ENCODE results near the gene ARHGEF28.

The ARHGEF28 gene

DNA sequence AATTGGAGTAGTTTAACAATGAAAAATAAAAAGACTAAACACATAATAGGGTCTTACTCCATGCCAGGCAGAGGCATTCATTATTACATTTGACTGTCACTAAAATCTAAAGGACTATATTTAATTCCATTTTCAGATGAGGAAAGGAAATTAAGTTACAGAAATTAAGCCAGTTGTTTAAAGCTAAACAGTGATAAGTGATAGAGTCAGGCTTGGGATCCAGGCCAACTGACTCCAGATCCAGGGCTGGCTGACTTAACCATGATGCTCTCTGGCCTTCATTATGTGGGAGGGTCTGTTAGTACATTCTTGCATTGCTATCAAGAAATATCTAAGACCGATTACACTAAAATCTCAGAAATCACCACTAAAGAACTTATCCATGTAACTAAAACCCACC is 107.2 kb downstream of the ARHGEF28 start:
- no peaks in the 10 kb centered on the region for H3K27me3 ChIP-seq (ENCODE audit: insufficient read depth, low read length)
- H3K4me1 ChIP-seq (ENCODE audit: control insufficient read depth, insufficient read depth, low read length, unreplicated experiment): peaks cover 4% of the 10 kb centered on the region
- no peak overlapping the region for H3K27ac ChIP-seq (ENCODE audit: low read depth, low read length)
- H2AFZ ChIP-seq (ENCODE audit: low read length, unreplicated experiment): no peak overlapping the region
- no peak overlapping the region for H3K4me3 ChIP-seq (ENCODE audit: low read depth, low read length)
- H3K79me2 ChIP-seq (ENCODE audit: control insufficient read depth, insufficient read depth, low read length, unreplicated experiment): peaks cover 30% of the 10 kb centered on the region
- 0 out of 2 replicates have a peak, but pooled peaks cover 4% of the 10 kb centered on the region for H3K36me3 ChIP-seq (ENCODE audit: insufficient read depth, low read length)

DNA sequence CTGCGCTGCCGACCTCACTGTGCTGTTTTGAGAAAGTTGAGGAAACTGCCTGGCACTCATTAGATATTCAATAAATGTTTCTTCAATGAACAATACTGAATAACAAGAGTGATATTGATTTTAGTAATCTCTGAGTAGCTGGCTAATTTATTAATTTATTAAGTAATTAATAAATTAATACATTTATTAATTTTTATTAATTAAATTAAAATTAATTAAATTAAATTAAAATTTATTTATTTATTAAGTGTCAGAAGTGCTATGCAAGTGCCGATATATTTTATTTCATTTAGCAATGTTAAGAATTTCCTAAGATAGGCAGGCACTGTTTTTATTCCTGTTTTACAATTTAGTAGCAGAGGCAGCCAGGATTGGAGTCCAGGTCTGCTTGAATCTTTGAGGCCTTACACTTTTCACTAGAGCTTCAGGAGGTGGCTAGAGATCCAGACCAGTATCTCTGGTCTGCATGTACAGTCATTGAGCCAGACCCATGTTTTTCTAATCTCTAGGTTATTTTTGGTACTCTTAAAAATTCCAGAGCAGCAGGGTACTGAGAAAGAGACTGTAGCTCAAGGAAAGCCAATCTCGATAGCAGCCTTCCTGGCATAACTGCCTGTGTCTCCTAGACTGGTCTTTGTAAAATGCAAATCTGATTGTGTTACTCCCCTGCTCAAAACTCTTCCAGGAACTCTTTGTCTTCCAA is 109.2 kb downstream of the ARHGEF28 start:
- H3K27ac ChIP-seq (ENCODE audit: low read depth, low read length): no peak overlapping the region
- H3K36me3 ChIP-seq (ENCODE audit: insufficient read depth, low read length): 0 out of 2 replicates have a peak, but pooled peaks cover 4% of the 10 kb centered on the region
- no peak overlapping the region for H2AFZ ChIP-seq (ENCODE audit: low read length, unreplicated experiment)
- H3K4me3 ChIP-seq (ENCODE audit: low read depth, low read length): no peak overlapping the region
- no peaks in the 10 kb centered on the region for H3K27me3 ChIP-seq (ENCODE audit: insufficient read depth, low read length)
- H3K4me1 ChIP-seq (ENCODE audit: control insufficient read depth, insufficient read depth, low read length, unreplicated experiment): peaks cover 7% of the 10 kb centered on the region
- peaks cover 22% of the 10 kb centered on the region for H3K79me2 ChIP-seq (ENCODE audit: control insufficient read depth, insufficient read depth, low read length, unreplicated experiment)

DNA sequence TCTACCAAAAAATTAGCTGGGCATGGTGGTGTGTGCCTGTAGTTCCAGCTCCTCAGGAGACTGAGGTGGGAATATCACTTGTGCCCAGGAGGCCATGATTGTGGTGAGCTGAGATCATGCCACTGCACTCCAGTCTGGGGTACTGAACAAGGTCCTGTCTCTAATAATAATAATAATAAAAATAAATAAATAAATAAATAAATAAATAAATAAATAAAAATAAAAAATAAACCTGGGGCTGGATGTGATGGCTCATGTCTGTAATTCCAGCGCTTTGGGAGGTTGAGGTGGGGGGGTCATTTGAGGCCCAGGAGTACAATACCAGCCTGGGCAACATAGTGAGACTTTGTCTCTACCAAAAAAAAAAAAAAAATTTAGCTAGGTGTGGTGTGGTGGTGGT is 113.7 kb downstream of the ARHGEF28 start:
- H3K4me1 ChIP-seq (ENCODE audit: control insufficient read depth, insufficient read depth, low read length, unreplicated experiment): peaks cover 29% of the 10 kb centered on the region
- no peak overlapping the region for H3K4me3 ChIP-seq (ENCODE audit: low read depth, low read length)
- H3K27me3 ChIP-seq (ENCODE audit: insufficient read depth, low read length): no peaks in the 10 kb centered on the region
- H2AFZ ChIP-seq (ENCODE audit: low read length, unreplicated experiment): no peak overlapping the region
- peaks cover 38% of the 10 kb centered on the region for H3K79me2 ChIP-seq (ENCODE audit: control insufficient read depth, insufficient read depth, low read length, unreplicated experiment)
- no peak overlapping the region for H3K27ac ChIP-seq (ENCODE audit: low read depth, low read length)
- 0 out of 2 replicates have a peak, but pooled peaks cover 4% of the 10 kb centered on the region for H3K36me3 ChIP-seq (ENCODE audit: insufficient read depth, low read length)

DNA sequence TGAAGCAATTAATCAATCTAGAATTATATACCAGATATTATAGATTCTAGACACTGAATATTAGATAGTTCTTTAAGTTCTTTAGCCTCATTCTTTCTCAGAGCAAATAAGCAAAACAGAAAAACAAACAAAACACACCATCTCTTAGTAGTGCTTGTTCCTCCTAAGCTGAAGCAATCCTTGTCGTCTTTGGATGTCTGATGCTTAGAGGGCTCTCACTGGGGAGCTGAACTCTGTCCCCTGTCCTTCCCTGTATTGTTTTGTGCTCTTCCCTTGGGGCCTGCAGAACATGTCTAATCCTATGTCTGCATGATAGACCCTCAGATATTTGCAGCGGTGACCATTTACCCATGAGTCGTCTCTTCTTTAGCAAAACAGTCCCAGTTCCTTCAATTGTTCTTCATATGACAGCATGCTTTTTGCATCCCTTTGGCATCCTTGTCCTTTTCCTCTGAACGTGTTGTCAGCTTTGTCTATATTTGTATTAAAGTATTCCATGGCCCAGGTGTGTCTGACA is 114.3 kb downstream of the ARHGEF28 start:
- Histone ChIP-seq H3K4me3 (ENCODE audit: low read depth, low read length) (0 out of 2 replicates have a peak overlapping the region, but pooled peaks have one; percentile 16), H3K79me2 (ENCODE audit: control insufficient read depth, insufficient read depth, low read length, unreplicated experiment) (peaks cover 44% of the 10 kb centered on the region), H2AFZ (ENCODE audit: low read length, unreplicated experiment) (peak overlapping the region; percentile 48), H3K27me3 (ENCODE audit: insufficient read depth, low read length) (no peaks in the 10 kb centered on the region), H3K27ac (ENCODE audit: low read depth, low read length) (no peak overlapping the region), H3K4me1 (ENCODE audit: control insufficient read depth, insufficient read depth, low read length, unreplicated experiment) (peaks cover 34% of the 10 kb centered on the region), H3K36me3 (ENCODE audit: insufficient read depth, low read length) (0 out of 2 replicates have a peak, but pooled peaks cover 4% of the 10 kb centered on the region)

DNA sequence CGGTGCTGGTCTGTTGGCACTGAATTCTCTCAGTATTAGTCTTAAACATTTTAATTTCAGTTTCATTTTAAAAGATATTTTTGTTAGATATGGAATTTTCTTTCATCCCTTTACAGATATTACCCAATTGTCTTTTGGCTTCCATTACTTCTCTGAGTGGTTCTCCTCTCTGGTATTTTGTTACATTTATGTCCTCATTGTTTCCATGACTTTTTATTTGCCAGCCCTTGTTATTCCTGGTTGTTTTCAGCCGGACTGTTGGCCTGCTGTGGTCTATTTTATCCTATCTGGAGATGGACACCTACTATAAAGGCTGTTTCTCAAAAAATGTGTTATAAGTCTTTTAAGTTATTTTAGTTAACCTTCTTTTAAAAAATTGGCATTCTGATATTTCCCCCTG is 117.2 kb downstream of the ARHGEF28 start:
- peak overlapping the region; percentile 61 for H3K4me3 ChIP-seq (ENCODE audit: low read depth, low read length)
- H3K79me2 ChIP-seq (ENCODE audit: control insufficient read depth, insufficient read depth, low read length, unreplicated experiment): peaks cover 57% of the 10 kb centered on the region
- H3K27me3 ChIP-seq (ENCODE audit: insufficient read depth, low read length): no peaks in the 10 kb centered on the region
- H3K4me1 ChIP-seq (ENCODE audit: control insufficient read depth, insufficient read depth, low read length, unreplicated experiment): peaks cover 59% of the 10 kb centered on the region
- H3K36me3 ChIP-seq (ENCODE audit: insufficient read depth, low read length): peaks cover 3% of the 10 kb centered on the region; the same call in 1 of the 2 replicates
- peak overlapping the region; percentile 16 for H2AFZ ChIP-seq (ENCODE audit: low read length, unreplicated experiment)
- peak overlapping the region; percentile 15; the same call in 1 of the 2 replicates for H3K27ac ChIP-seq (ENCODE audit: low read depth, low read length)

DNA sequence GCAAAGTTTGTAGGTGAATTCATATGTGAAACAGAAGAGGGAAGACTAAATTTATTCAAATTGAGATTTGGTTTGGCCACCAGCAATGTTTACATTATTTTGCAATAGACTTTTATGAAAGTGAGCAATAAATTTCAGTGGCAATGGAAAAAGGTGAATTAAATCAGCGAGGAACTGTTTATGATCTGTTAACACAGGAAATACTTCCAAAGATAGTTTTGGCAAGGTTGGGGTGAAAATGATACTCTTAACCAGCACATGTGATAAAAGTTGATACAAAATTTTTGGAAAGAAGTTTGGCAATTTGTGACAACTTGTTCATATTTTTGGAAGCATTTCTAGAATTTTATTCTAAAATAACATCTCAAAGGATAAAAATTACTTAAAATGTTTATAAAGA is 119.8 kb downstream of the ARHGEF28 start:
- Histone ChIP-seq H2AFZ (ENCODE audit: low read length, unreplicated experiment) (no peak overlapping the region), H3K27me3 (ENCODE audit: insufficient read depth, low read length) (no peaks in the 10 kb centered on the region), H3K4me1 (ENCODE audit: control insufficient read depth, insufficient read depth, low read length, unreplicated experiment) (peaks cover 68% of the 10 kb centered on the region), H3K36me3 (ENCODE audit: insufficient read depth, low read length) (peaks cover 3% of the 10 kb centered on the region; the same call in 1 of the 2 replicates), H3K79me2 (ENCODE audit: control insufficient read depth, insufficient read depth, low read length, unreplicated experiment) (peaks cover 61% of the 10 kb centered on the region), H3K27ac (ENCODE audit: low read depth, low read length) (no peak overlapping the region), H3K4me3 (ENCODE audit: low read depth, low read length) (no peak overlapping the region)

DNA sequence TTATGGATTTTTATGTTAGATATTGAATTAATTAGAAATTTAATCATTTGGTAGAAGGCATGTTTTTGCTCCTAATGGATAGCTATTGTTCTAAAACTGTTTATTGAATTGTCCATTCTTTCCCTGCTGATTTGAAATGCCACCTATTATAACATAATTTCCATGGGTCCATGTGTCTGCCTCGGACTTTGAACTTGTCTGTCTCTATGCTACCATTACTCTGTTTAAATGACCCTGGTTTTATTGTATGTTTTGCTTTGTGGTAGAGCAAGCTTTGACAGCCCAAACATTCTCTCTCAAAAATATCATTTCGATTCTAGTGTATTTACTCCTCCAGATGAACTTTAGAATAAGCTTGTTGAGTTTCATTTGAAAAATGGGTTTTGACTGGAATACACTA is 120.6 kb downstream of the ARHGEF28 start:
- H3K79me2 ChIP-seq (ENCODE audit: control insufficient read depth, insufficient read depth, low read length, unreplicated experiment): peaks cover 56% of the 10 kb centered on the region
- H3K36me3 ChIP-seq (ENCODE audit: insufficient read depth, low read length): peaks cover 3% of the 10 kb centered on the region; the same call in 1 of the 2 replicates
- no peak overlapping the region for H3K4me3 ChIP-seq (ENCODE audit: low read depth, low read length)

DNA sequence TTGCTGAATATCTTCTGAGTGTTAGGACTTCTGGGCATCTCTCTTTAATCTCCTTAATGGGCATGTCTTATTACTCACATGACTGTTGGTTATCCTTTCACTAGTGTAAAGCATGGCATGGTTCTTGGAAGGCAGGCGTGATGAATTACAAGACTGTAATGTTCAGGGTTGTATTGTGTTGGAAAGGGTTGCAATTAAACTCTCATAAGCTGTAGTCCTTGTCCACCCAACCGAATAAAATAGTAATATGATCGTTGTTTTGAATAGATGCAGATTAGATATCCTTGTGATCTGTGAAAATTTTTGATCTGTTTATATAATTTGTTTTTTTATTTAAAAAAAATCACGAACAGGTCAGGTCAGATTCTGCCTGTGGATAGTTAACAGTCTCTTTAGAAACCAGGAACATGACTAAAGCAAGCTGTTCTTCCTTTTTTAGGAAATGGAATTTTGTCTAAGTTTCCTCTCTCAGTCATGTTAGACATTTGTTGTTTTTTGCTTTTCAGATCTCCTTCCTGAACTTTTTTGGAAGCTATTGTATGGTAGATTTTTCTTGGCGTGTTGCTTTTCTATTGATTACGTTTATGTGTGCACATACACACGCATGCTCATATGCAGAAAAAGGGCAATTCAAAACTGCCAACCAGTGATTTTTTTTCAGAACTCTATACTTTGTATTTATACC is 121.8 kb downstream of the ARHGEF28 start:
- Histone ChIP-seq H3K27me3 (ENCODE audit: insufficient read depth, low read length) (no peaks in the 10 kb centered on the region), H3K79me2 (ENCODE audit: control insufficient read depth, insufficient read depth, low read length, unreplicated experiment) (peaks cover 50% of the 10 kb centered on the region), H2AFZ (ENCODE audit: low read length, unreplicated experiment) (peak overlapping the region; percentile 78), H3K4me1 (ENCODE audit: control insufficient read depth, insufficient read depth, low read length, unreplicated experiment) (peaks cover 66% of the 10 kb centered on the region), H3K27ac (ENCODE audit: low read depth, low read length) (peak overlapping the region; percentile 64), H3K4me3 (ENCODE audit: low read depth, low read length) (peak overlapping the region; percentile 48), H3K36me3 (ENCODE audit: insufficient read depth, low read length) (peaks cover 3% of the 10 kb centered on the region; the same call in 1 of the 2 replicates)

More for the DNA sequence above, 120.6 kb downstream of the ARHGEF28 start:
- H3K27ac ChIP-seq (ENCODE audit: low read depth, low read length): 0 out of 2 replicates have a peak overlapping the region, but pooled peaks have one; percentile 64
- H3K4me1 ChIP-seq (ENCODE audit: control insufficient read depth, insufficient read depth, low read length, unreplicated experiment): peaks cover 66% of the 10 kb centered on the region
- no peaks in the 10 kb centered on the region for H3K27me3 ChIP-seq (ENCODE audit: insufficient read depth, low read length)
- no peak overlapping the region for H2AFZ ChIP-seq (ENCODE audit: low read length, unreplicated experiment)

DNA sequence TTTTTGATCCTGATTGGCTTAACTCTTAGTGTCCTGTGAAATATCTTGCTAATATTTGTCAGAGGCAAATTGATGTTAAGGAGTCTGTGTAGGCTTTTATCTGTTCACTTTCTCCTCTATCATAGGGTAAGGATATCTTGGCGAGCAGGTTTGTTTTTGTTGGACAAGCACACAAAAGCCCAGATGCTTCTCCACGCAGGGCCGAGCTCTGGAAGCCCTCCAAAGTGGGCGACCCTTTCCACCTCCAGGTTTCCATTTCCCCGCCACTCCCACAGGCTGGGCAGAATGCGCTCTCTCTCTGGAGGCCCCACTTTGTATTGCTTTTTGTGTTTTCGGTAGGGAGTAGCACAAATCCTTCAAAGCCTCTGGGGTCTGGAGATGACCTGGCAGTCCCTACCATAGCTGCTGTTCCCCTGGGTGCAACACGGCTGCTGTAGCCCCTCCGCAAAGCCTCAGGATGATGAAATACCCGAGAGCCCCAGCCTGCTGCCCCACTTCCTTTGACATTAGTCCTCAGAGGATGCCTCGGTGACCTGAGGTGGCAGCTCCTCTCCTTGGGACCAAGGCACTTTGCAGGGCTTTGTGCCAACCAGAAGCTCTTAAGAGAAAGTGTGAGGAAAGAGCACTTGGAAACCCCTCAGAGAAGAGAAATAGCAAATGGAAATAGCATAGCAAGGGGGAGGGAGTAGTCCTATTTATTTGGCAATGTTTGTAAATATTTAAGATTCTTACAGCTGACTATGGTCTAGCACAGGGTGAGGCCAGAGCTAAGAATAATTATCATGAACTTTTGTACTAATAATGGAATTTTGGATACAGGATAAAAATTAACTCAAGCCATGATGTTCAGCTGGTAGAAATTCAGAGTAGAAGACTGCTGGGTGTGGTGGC is 122.8 kb downstream of the ARHGEF28 start:
- peaks cover 42% of the 10 kb centered on the region for H3K79me2 ChIP-seq (ENCODE audit: control insufficient read depth, insufficient read depth, low read length, unreplicated experiment)
- H3K36me3 ChIP-seq (ENCODE audit: insufficient read depth, low read length): peaks cover 9% of the 10 kb centered on the region
- peaks cover 58% of the 10 kb centered on the region for H3K4me1 ChIP-seq (ENCODE audit: control insufficient read depth, insufficient read depth, low read length, unreplicated experiment)
- H3K27ac ChIP-seq (ENCODE audit: low read depth, low read length): peak overlapping the region; percentile 64
- H3K27me3 ChIP-seq (ENCODE audit: insufficient read depth, low read length): no peaks in the 10 kb centered on the region
- peak overlapping the region; percentile 48 for H3K4me3 ChIP-seq (ENCODE audit: low read depth, low read length)
- peak overlapping the region; percentile 78 for H2AFZ ChIP-seq (ENCODE audit: low read length, unreplicated experiment)
